ENCODE results near the gene CACNA2D2. TPM values are rescaled to one million over a fixed set of nuclear protein-coding genes. Genes with fewer than 3 reads are reported as not detected.
A peak's percentile ranks its signal among the peaks of the same experiment; 100 is the strongest.

CACNA2D2 gene
- total and polyA plus RNA-seq, 2 donors from 2014 or later, result 3.6 to 6.0 TPM

GRCh38 chr3:50533807-50534461 is 30.5 kb upstream of the CACNA2D2 start:
- Histone ChIP-seq H3K4me1 (ENCODE audit: control insufficient read depth in 2 of 3, insufficient read depth in 2 of 3, low read depth in 1 of 3, low read length in 3 of 3) (peaks cover 0 to 7% (median 0%) of the 10 kb centered on the region in 3 donors), H3K9me3 (ENCODE audit: control insufficient read depth in 2 of 3, insufficient read depth in 1 of 3, low read length in 3 of 3) (no peaks in the 10 kb centered on the region), H3K9ac (ENCODE audit: low read length in 3 of 3) (no peak overlapping the region), H3K27ac (ENCODE audit: low read depth in 2 of 2, low read length in 2 of 2) (no peak overlapping the region), H3K4me3 (ENCODE audit: low read length in 3 of 3) (no peak overlapping the region), H3K27me3 (ENCODE audit: control insufficient read depth, insufficient read depth, low read length) (no peaks in the 10 kb centered on the region), H3K36me3 (ENCODE audit: control insufficient read depth in 2 of 3, insufficient read depth in 3 of 3, low read length in 3 of 3) (no peaks in the 10 kb centered on the region)
- no peak for DNase-seq
- no peak for TF ChIP-seq CTCF (IDR thresholded peaks at IDR 0.05; ENCODE audit: borderline replicate concordance, extremely low read depth, insufficient read depth)
- intact Hi-C loops (cut with DNase I), result no loop called here
- FAIRE-seq, result no peak

GRCh38 chr3:50533316-50533715 is 29.9 kb upstream of the CACNA2D2 start:
- Histone ChIP-seq H3K27me3 (ENCODE audit: control insufficient read depth, insufficient read depth, low read length) (no peaks in the 10 kb centered on the region), H3K36me3 (ENCODE audit: control insufficient read depth in 2 of 3, insufficient read depth in 3 of 3, low read length in 3 of 3) (no peaks in the 10 kb centered on the region), H3K4me3 (ENCODE audit: low read length in 3 of 3) (no peak overlapping the region), H3K27ac (ENCODE audit: low read depth in 2 of 2, low read length in 2 of 2) (no peak overlapping the region), H3K9ac (ENCODE audit: low read length in 3 of 3) (no peak overlapping the region), H3K4me1 (ENCODE audit: control insufficient read depth in 2 of 3, insufficient read depth in 2 of 3, low read depth in 1 of 3, low read length in 3 of 3) (peaks cover 0 to 7% (median 0%) of the 10 kb centered on the region in 3 donors), H3K9me3 (ENCODE audit: control insufficient read depth in 2 of 3, insufficient read depth in 1 of 3, low read length in 3 of 3) (no peaks in the 10 kb centered on the region)
- no peak for DNase-seq
- no peak for TF ChIP-seq CTCF (IDR thresholded peaks at IDR 0.05; ENCODE audit: borderline replicate concordance, extremely low read depth, insufficient read depth)
- intact Hi-C loops (cut with DNase I), result no loop called here
- FAIRE-seq, result no peak

GRCh38 chr3:50532062-50532705 is 28.8 kb upstream of the CACNA2D2 start:
- FAIRE-seq (no peak), DNase-seq (no peak)
- no peak for TF ChIP-seq CTCF (IDR thresholded peaks at IDR 0.05; ENCODE audit: borderline replicate concordance, extremely low read depth, insufficient read depth)
- Histone ChIP-seq H3K36me3 (ENCODE audit: control insufficient read depth in 2 of 3, insufficient read depth in 3 of 3, low read length in 3 of 3) (no peaks in the 10 kb centered on the region), H3K4me1 (ENCODE audit: control insufficient read depth in 2 of 3, insufficient read depth in 2 of 3, low read depth in 1 of 3, low read length in 3 of 3) (peaks cover 0 to 7% (median 0%) of the 10 kb centered on the region in 3 donors), H3K27me3 (ENCODE audit: control insufficient read depth, insufficient read depth, low read length) (no peaks in the 10 kb centered on the region), H3K9ac (ENCODE audit: low read length in 3 of 3) (no peak overlapping the region), H3K9me3 (ENCODE audit: control insufficient read depth in 2 of 3, insufficient read depth in 1 of 3, low read length in 3 of 3) (no peaks in the 10 kb centered on the region), H3K4me3 (ENCODE audit: low read length in 3 of 3) (no peak overlapping the region), H3K27ac (ENCODE audit: low read depth in 2 of 2, low read length in 2 of 2) (peak overlapping the region in 1 of 2 donors; percentile 23)
- intact Hi-C loops (cut with DNase I), result no loop called here

Data from kidney (tissue), 14 donors.